ENCODE measurements around the gene PNCK.

DNA sequence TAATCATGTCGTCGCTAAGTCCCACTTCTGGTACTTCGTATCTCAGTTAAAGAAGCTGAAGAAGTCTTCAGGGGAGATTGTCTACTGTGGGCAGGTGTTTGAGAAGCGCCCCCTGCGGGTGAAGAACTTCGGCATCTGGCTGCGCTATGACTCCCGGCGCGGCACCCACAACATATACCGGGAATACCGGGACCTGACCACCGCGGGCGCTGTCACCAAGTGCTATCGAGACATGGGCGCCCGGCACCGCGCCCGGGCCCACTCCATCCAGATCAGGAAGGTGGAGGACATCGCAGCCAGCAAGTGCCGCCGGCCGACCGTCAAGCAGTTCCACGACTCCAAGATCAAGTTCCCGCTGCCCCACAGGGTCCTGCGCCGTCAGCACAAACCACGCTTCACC lies 11.3 kb downstream of the PNCK start:
- no peak for TF ChIP-seq GATA3 (IDR thresholded peaks at IDR 0.05; ENCODE audit: low read depth, low read length)
- TF ChIP-seq GATA2 (IDR thresholded peaks at IDR 0.05; ENCODE audit: low read depth, low read length): no peak

Data from SH-SY5Y (cell line).